Activated T-cell treated with anti-CD3 and anti-CD28 coated beads for 48 hours (primary cell): ENCODE results near the gene CLASP2.
"Not testable (repeated sequence)": the region's sequence is repeated elsewhere in the genome, so short reads cannot be mapped to it uniquely, and the experiment has no call there.

Source experiments
- DNase-seq: peaks from one replicate; pipeline ENCODE4 v3.0.0-alpha.2; 2020; ENCODE audit warnings: low read depth

Gene CLASP2

DNA sequence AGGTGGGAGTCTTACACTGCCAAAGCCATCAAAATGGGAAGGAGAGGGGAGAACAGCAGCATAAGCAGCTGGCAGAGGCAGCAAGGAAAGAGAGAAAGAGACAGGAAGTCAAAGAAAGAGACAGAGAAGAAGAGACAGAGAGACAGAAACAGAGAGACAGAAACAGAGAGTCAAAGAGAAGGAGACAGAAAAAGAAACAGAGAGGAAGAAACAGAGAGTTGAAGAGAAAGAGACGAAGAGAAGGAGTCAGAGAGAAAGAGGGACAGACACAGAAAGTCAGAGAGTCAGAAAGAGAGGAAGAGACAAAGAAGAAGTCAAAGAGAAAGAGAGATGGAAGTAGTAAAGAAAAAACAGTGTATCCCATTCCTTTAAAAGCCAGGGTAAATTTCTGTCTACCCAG is 266.1 kb downstream of the CLASP2 start:
- not testable (repeated sequence) for DNase-seq

DNA sequence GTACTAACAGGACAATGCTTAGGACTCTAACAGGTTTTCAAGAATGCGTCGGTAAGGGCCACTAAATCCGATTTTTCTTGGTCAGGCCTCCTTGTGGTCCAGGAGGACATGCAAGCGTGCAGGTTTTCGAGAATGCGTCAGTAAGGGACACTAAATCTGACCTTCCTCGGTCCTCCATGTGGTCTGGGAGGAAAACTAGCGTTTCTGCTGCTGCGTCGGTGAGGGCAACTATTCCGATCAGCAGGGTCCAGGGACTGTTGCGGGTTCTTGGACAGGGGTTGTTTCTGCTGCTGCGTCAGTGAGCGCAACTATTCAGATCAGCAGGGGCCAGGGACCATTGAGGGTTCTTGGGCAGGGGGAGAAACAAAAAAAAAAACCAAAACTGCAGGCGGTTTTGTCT is 270.1 kb downstream of the CLASP2 start:
- no peak for DNase-seq

DNA sequence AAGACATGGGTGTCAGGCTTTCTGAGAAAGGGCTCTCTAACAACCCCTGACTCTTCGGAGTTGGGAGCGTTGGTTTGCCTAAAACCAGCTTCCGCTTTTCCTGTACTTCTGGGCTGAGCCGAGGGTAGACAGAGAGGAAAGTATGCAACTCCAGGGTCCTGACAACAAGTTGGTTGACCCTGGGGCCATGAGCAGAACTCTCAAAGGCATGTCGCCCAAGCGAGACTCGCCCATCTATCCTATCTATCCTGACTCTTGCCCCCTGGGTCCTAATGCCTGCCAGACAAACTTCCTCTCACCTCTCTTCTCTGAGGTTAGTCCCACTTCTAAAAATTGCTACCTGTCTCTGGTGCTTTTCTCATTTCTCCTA is 270.8 kb downstream of the CLASP2 start:
- DNase-seq: not testable (repeated sequence)
